Heart right ventricle (tissue), 16 donors: ENCODE measurements around the gene LSM14A. TPM values are rescaled to one million over a fixed set of nuclear protein-coding genes. Genes with fewer than 3 reads are reported as not detected.

Source experiments
- ATAC-seq, 8 donors: fragments of 200-7000 bp; cut with Tn5 transposase; one replicate each; pipeline ENCODE4 v1.9.1; 2020; ENCODE audit warnings: mild to moderate bottlenecking in 8 of 8, moderate library complexity in 8 of 8, moderate number of reproducible peaks in 1 of 8
- DNase-seq, 2 donors: peaks; one replicate each; pipeline ENCODE4 v3.0.0-alpha.2; 2020
- H3K27ac ChIP-seq, 10 donors: fragments of 200-600 bp; sonication (generic) in 2 of 10; one replicate each; pipeline versions ENCODE4 v1.5.0 to v1.8.0; 2020 to 2022; ENCODE audit warnings: mild to moderate bottlenecking in 3 of 10
- H3K27me3 ChIP-seq, 7 donors: fragments of 200-600 bp; one replicate each; pipeline ENCODE4 v1.8.0; 2021 to 2022; ENCODE audit warnings: mild to moderate bottlenecking in 2 of 7
- H3K36me3 ChIP-seq, 9 donors: fragments of 200-600 bp; sonication (generic) in 1 of 9; one replicate each; pipeline versions ENCODE4 v1.5.0 to v1.8.0; 2020 to 2022; ENCODE audit warnings: mild to moderate bottlenecking in 2 of 9
- H3K4me1 ChIP-seq, 9 donors: fragments of 200-600 bp; sonication (generic) in 1 of 9; one replicate each; pipeline versions ENCODE4 v1.5.0 to v1.8.0; 2020 to 2022; ENCODE audit warnings: mild to moderate bottlenecking in 4 of 9
- H3K4me3 ChIP-seq, 10 donors: fragments of 200-600 bp; sonication (generic) in 2 of 10; one replicate each; pipeline versions ENCODE4 v1.5.0 to v1.8.0; 2020 to 2022; ENCODE audit warnings: mild to moderate bottlenecking in 7 of 10, moderate library complexity in 2 of 10
- H3K9me3 ChIP-seq, 11 donors: fragments of 200-600 bp in 10 of 11; sonication (generic) in 2 of 11; one replicate each; pipeline versions ENCODE4 v1.5.0 to v1.8.0; 2013 to 2022; ENCODE audit warnings: mild to moderate bottlenecking in 2 of 11, control low read depth in 1 of 11, moderate library complexity in 1 of 11
- CTCF ChIP-seq, 9 donors: fragments of 200-600 bp; sonication (generic) in 2 of 9; IDR thresholded peaks; one replicate each; pipeline versions ENCODE4 v1.5.0 to v1.8.0; 2021 to 2022; ENCODE audit warnings: antibody characterized with exemption in 9 of 9, mild to moderate bottlenecking in 5 of 9, moderate library complexity in 1 of 9
- WGBS, 2 donors: extraction: QIAGEN DNeasy Blood & Tissue Kit; methylation state at CpG; one replicate each; pipeline ENCODE4 v1.1.7; 2013; ENCODE audit warnings: inconsistent platforms in 1 of 2; 5-methylcytosine and 5-hydroxymethylcytosine counted together
- intact Hi-C, 10 donors: fragments of 100-400 bp; cut with DNase I; formaldehyde crosslinking; loops; one replicate each; pipeline versions ENCODE4 v1.11.1 to v1.14.2; 2022
- polyA plus RNA-seq, 2 donors: library from polyadenylated mRNA; stranded (reverse); fragments of 200-250 nt; gene quantifications; one replicate each; pipeline ENCODE4 v1.2.3, GENCODE V29; 2013
- total RNA-seq, 10 donors: library from RNA; stranded (reverse); fragmentation: NEBNext Ultra II Directional in 3 of 10; extraction: Animal tissue kit (Norgen Biotek cat#: 25700) in 3 of 10; gene quantifications; one replicate each; pipeline versions ENCODE4 v1.2.1 to v1.2.4, GENCODE V29; 2021 to 2023
- donor health status: Arrhythmogenic right ventricular cardiomyopathy.
- donor health status: ischemic (EF 13 %, LVEDD 7.1; RV severe dilation, severe dysfunction).
- donor health status: healthy with polysubstance abuse.
- donor health status: DM: no; HTN: yes; CAD: no.
- donor health status: DM: no; HTN: no; CAD: no.
- donor health status: ischemic (EF 25% LVEDD 6.9; RV normal size, moderate dysfunction).
- donor health status: ischemic (EF 25% LVEDD 5.7; RV mildly dilated, moderate dysfunction).
- donor health status: healthy.
- donor health status: DM: yes; HTN: yes; CAD: no.
- donor health status: Ischemic cardiomyopathy.
- donor health status: ischemic (EF 35%, LVEDD 5.7; RV mildly dilated, moderate dysfunction).
- donor health status: nonischemic (EF 11% LVEDD 7.7; RV severe dilation, severe dysfunction).
- donor health status: DM: yes; HTN: yes; CAD: no.
- donor health status: PGD.
- donor health status: ischemic (EF 29% LVEDD 5.4; RV normal size, mild dysfunction).
- donor health status: nonischemic (EF 23%, LVEDD 6.1; RV moderate dilation, normal function).

Gene LSM14A
- total and polyA plus RNA-seq, 12 donors, result 44.7 to 78.0 (median 66.1) TPM

- Histone ChIP-seq H3K4me3 (no peak overlapping the region), H3K27me3 (no peaks in the 10 kb centered on the region), H3K27ac (no peak overlapping the region), H3K36me3 (peaks cover 0 to 13% (median 5%) of the 10 kb centered on the region in 9 donors), H3K4me1 (peaks cover 7 to 87% (median 69%) of the 10 kb centered on the region in 9 donors), H3K9me3 (no peaks in the 10 kb centered on the region)
- 55 to 58% methylated on average over 2 of the region's 2 CpGs for WGBS, 2 donors
- ATAC-seq, result no peak
- TF ChIP-seq CTCF (IDR thresholded peaks at IDR 0.05), result no peak
- intact Hi-C loops, result no loop called here
- DNase-seq, result no peak
Measured at GRCh38 chr19:34189199-34189916, 17.1 kb downstream of the LSM14A start.

GRCh38 chr19:34189917-34190425 lies 17.7 kb downstream of the LSM14A start:
- peaks cover 0 to 19% (median 10%) of the 10 kb centered on the region in 9 donors for H3K36me3 ChIP-seq
- no peak for TF ChIP-seq CTCF (IDR thresholded peaks at IDR 0.05)
- no peak for ATAC-seq
- H3K27me3 ChIP-seq, result no peaks in the 10 kb centered on the region
- WGBS, 2 donors, result 10 to 14% methylated on average over 1 of the region's 1 CpG
- H3K4me1 ChIP-seq, result peaks cover 7 to 80% (median 63%) of the 10 kb centered on the region in 9 donors
- no peaks in the 10 kb centered on the region for H3K9me3 ChIP-seq
- H3K4me3 ChIP-seq, result no peak overlapping the region
- no peak overlapping the region for H3K27ac ChIP-seq
- intact Hi-C loops, result no loop called here
- DNase-seq, result no peak

GRCh38 chr19:34191355-34191962 lies 19.2 kb downstream of the LSM14A start:
- no peak for TF ChIP-seq CTCF (IDR thresholded peaks at IDR 0.05)
- no peaks in the 10 kb centered on the region for H3K9me3 ChIP-seq
- intact Hi-C loops, result no loop called here
- WGBS, 2 donors, result 72% methylated on average over 3 of the region's 3 CpGs
- H3K36me3 ChIP-seq, result peaks cover 0 to 34% (median 23%) of the 10 kb centered on the region in 9 donors
- H3K27ac ChIP-seq, result no peak overlapping the region
- peaks cover 7 to 66% (median 48%) of the 10 kb centered on the region in 9 donors for H3K4me1 ChIP-seq
- no peaks in the 10 kb centered on the region for H3K27me3 ChIP-seq
- DNase-seq (no peak), ATAC-seq (no peak)
- H3K4me3 ChIP-seq, result no peak overlapping the region

GRCh38 chr19:34193439-34193838 lies 21.1 kb downstream of the LSM14A start:
- no peaks in the 10 kb centered on the region for H3K27me3 ChIP-seq
- H3K36me3 ChIP-seq, result peaks cover 0 to 53% (median 38%) of the 10 kb centered on the region in 9 donors
- no peaks in the 10 kb centered on the region for H3K9me3 ChIP-seq
- peaks cover 2 to 46% (median 38%) of the 10 kb centered on the region in 9 donors for H3K4me1 ChIP-seq
- intact Hi-C loops, result no loop called here
- 69 to 82% methylated on average over 2 of the region's 2 CpGs for WGBS, 2 donors
- no peak for TF ChIP-seq CTCF (IDR thresholded peaks at IDR 0.05)
- no peak for ATAC-seq
- DNase-seq, result no peak
- no peak overlapping the region for H3K27ac ChIP-seq
- no peak overlapping the region for H3K4me3 ChIP-seq
